Mucosa of descending colon (tissue), 3 donors: ENCODE results near the gene PSMA7. TPM values are rescaled to one million over a fixed set of nuclear protein-coding genes. Genes with fewer than 3 reads are reported as not detected.

Source experiments
- ATAC-seq: fragments of 200-7000 bp; cut with Tn5 transposase; one replicate; pipeline ENCODE4 v1.9.1; 2020; ENCODE audit warnings: mild to moderate bottlenecking, moderate library complexity
- DNase-seq, 3 donors: peaks; one replicate each; pipeline ENCODE4 v3.0.0-alpha.2; 2020
- H3K36me3 ChIP-seq: fragments of 200-600 bp; one replicate; pipeline ENCODE4 v1.8.0; 2021; ENCODE audit warnings: low read depth, mild to moderate bottlenecking
- H3K4me1 ChIP-seq: fragments of 200-600 bp; one replicate; pipeline ENCODE4 v1.8.0; 2021; ENCODE audit warnings: low read depth, mild to moderate bottlenecking
- H3K4me3 ChIP-seq: fragments of 200-600 bp; one replicate; pipeline ENCODE4 v1.8.0; 2021; ENCODE audit warnings: mild to moderate bottlenecking
- H3K9me3 ChIP-seq: fragments of 200-600 bp; one replicate; pipeline ENCODE4 v1.8.0; 2021; ENCODE audit warnings: mild to moderate bottlenecking
- intact Hi-C, 2 donors: fragments of 100-400 bp; cut with DNase I in 1 of 2; cut with micrococcal nuclease in 1 of 2; formaldehyde crosslinking; loops; one replicate each; pipeline versions ENCODE4 v1.11.0 to v1.11.1; 2022; cut with DNase I, micrococcal nuclease
- total RNA-seq, 3 donors: library from RNA; stranded (reverse); fragmentation: NEBNext Ultra II Directional in 2 of 3; extraction: Animal tissue kit (Norgen Biotek cat#: 25700) in 2 of 3; gene quantifications; one replicate each; pipeline versions ENCODE4 v1.2.1 to v1.2.4, GENCODE V29; 2021 to 2023
- TF ChIP-seq, protein P1 (sequence below): fragments of 200-600 bp; IDR thresholded peaks from one replicate; pipeline ENCODE4 v1.8.0; 2022; ENCODE audit warnings: antibody characterized with exemption, mild to moderate bottlenecking
- donor health status: DM: no; HTN: no; CAD: no; lungs with moderate emphysema.
- donor health status: DM: no; HTN: no; CAD: no.
- donor health status: DM: no; HTN: yes; CAD: no.

Gene PSMA7
- total RNA-seq, 3 donors from 2014 or later: 129 to 197 (median 194) TPM

DNA sequence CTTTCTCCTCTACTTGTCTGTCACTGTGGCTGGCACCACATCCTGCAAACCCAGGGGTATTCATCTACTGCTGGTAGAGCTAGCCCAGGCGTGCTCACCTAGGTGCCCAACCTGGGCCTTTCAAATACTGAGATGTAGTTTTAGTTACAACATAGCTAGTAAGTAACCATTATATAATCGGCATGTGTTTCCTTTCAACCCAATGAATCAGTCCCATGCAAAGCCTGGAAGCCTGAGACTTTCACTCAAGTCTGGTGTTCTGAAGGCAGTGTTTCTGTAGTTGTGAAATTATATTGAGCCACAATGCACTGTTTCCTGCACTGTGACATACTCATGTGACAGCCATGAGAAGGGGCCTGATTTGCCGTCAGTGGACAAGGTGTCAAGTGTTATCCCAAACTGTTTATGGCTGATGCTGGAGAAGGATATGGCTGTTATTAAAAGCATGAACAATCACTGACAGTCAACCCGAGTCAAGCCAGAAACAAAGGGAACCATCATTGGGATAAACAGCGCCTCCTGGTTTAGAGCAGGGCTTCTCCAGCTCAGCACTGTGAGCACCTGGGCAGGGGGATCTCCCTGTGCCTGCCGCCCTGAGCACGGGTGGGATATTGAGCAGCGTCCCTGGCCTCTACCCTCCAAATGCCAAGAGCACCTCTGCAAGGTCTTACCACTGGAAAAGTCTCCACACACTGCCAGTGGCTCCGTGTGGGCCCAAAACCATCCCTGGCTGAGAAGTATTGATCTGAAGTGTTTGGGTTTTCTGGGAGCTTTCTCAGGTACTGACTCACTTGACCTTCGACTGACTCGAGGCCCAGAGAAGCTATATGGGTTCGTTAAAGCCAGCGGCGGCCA, 1.6 kb downstream of the PSMA7 start:
- peaks cover 7% of the 10 kb centered on the region for H3K36me3 ChIP-seq

DNA sequence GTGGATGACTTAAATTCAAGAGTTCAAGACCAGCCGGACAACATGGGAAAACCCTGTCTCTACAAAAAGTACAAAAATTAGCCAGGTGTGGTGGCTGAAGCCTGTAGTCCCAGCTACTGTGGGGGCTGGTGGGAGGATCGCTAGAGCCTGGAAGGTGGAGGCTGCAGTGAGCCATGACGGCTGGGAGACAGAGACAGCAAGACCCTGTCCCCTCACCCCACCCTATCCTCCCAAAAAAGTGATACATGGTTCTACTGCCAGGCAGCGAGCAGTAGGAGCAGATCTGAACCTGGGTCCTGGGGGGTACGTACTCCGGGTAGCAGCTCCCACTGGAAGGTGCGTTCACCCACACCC, 2.2 kb downstream of the PSMA7 start:
- H3K36me3 ChIP-seq: peaks cover 7% of the 10 kb centered on the region
- H3K4me3 ChIP-seq: no peak overlapping the region
- no peaks in the 10 kb centered on the region for H3K9me3 ChIP-seq
- peaks cover 20% of the 10 kb centered on the region for H3K4me1 ChIP-seq
- ATAC-seq (no peak), DNase-seq (no peak)
- TF ChIP-seq, protein P1, sequence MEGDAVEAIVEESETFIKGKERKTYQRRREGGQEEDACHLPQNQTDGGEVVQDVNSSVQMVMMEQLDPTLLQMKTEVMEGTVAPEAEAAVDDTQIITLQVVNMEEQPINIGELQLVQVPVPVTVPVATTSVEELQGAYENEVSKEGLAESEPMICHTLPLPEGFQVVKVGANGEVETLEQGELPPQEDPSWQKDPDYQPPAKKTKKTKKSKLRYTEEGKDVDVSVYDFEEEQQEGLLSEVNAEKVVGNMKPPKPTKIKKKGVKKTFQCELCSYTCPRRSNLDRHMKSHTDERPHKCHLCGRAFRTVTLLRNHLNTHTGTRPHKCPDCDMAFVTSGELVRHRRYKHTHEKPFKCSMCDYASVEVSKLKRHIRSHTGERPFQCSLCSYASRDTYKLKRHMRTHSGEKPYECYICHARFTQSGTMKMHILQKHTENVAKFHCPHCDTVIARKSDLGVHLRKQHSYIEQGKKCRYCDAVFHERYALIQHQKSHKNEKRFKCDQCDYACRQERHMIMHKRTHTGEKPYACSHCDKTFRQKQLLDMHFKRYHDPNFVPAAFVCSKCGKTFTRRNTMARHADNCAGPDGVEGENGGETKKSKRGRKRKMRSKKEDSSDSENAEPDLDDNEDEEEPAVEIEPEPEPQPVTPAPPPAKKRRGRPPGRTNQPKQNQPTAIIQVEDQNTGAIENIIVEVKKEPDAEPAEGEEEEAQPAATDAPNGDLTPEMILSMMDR: no peak
- intact Hi-C loops: loop anchor here in 1 of 2 donors (5.0 to 10.0 kb wide), 2 partner anchors 79 to 126 kb away; no protein-coding TSS in a partner anchor

More for the DNA sequence above, 1.6 kb downstream of the PSMA7 start:
- DNase-seq (peak in 1 of 3 donors; percentile 39), ATAC-seq (peak; percentile 9)
- TF ChIP-seq, protein P1: no peak
- H3K9me3 ChIP-seq: no peaks in the 10 kb centered on the region
- intact Hi-C loops: loop anchor here in 1 of 2 donors (5.0 to 10.0 kb wide), 2 partner anchors 79 to 127 kb away; no protein-coding TSS in a partner anchor
- H3K4me3 ChIP-seq: no peak overlapping the region
- H3K4me1 ChIP-seq: peaks cover 20% of the 10 kb centered on the region

DNA sequence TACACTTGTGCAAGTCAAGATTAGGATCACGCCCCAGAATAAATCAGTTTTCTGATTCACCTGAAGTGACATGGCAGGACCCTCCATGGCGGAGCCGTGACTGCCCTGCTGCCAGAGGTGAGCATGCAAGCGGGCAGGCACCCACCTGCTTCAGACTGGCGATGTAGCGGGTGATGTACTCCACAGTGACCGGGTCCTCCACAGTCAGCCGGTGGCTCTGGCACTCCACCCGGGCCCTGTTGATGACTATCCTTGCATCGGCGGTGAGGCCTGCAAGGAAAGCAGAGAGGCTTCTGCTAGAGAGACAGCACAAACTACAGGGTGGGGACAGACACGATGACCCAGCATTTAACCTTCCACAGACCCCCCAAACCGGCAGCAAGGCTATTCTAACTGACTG, 3.6 kb downstream of the PSMA7 start:
- TF ChIP-seq, protein P1: no peak
- intact Hi-C loops: loop anchor here in 1 of 2 donors (5.0 to 10.0 kb wide), 2 partner anchors 77 to 125 kb away; no protein-coding TSS in a partner anchor
- Histone ChIP-seq H3K4me3 (no peak overlapping the region), H3K9me3 (no peaks in the 10 kb centered on the region), H3K4me1 (peaks cover 15% of the 10 kb centered on the region), H3K36me3 (peaks cover 7% of the 10 kb centered on the region)
- ATAC-seq: no peak
- no peak for DNase-seq

DNA sequence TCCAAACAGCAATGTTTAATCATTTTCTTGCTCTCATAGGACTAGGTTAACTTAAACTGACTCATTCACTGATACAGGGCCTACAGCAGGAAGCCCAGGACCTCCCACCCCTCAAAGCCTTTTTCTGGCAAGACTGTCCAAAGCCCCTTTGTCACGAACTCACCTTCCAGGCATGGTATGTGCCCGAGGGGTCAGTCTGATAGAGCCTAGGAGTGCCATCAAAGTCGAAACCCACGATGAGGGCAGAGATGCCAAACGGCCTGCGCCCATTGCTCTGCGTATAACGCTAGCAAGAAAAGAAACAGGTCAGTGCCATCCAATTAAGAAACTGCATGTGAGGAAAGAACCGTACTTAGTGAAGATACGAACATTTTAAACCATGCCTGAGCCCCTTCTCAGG, 4.3 kb downstream of the PSMA7 start:
- no peaks in the 10 kb centered on the region for H3K9me3 ChIP-seq
- TF ChIP-seq, protein P1: no peak
- no peak overlapping the region for H3K4me3 ChIP-seq
- intact Hi-C loops: no loop called here
- no peak for DNase-seq
- H3K36me3 ChIP-seq: peaks cover 7% of the 10 kb centered on the region
- peaks cover 12% of the 10 kb centered on the region for H3K4me1 ChIP-seq
- no peak for ATAC-seq

DNA sequence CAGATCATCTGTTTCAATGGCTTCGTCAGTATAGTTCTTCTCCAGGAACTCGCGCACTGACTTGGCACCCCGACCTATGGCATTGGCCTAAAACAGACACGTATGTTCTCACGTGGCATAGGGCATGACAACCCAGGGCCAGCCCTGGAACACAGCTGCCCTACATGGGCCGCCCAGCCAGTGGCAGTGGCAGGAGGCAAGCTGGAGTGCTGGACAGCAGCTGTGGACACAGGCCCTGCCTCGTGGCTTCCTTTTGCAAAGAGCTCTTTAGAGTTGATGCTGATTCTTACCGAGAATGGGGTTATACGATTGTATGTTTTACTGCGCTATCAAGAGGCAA, 5.0 kb downstream of the PSMA7 start:
- no peak overlapping the region for H3K4me3 ChIP-seq
- TF ChIP-seq, protein P1: no peak
- H3K9me3 ChIP-seq: no peaks in the 10 kb centered on the region
- H3K36me3 ChIP-seq: peaks cover 7% of the 10 kb centered on the region
- ATAC-seq: no peak
- intact Hi-C loops: no loop called here
- H3K4me1 ChIP-seq: peaks cover 12% of the 10 kb centered on the region
- no peak for DNase-seq
